DOHH2 (cell line): ENCODE results near the gene G6PC3.
"Not testable (repeated sequence)": the region's sequence is repeated elsewhere in the genome, so short reads cannot be mapped to it uniquely, and the experiment has no call there.

Source experiments
- H3F3A ChIP-seq: fragments of 200-600 bp; sonication (generic), shearing (Covaris generic); 2 replicates; pipeline ENCODE4 v1.6.0; 2016; ENCODE audit warnings: antibody characterized with exemption, mild to moderate bottlenecking; ENCODE audit not compliant: control insufficient read depth, insufficient read depth
- H3K27ac ChIP-seq: fragments of 200-600 bp; sonication (generic); 2 replicates; pipeline ENCODE4 v1.5.1; 2014; ENCODE audit warnings: low read depth, mild to moderate bottlenecking, low read length, moderate library complexity
- H3K27me3 ChIP-seq: fragments of 200-600 bp; sonication (generic); 2 replicates; pipeline ENCODE4 v1.6.1; 2014; ENCODE audit warnings: mild to moderate bottlenecking, low read length, mixed read lengths; ENCODE audit not compliant: control insufficient read depth
- H3K36me3 ChIP-seq: fragments of 200-600 bp; sonication (generic); 2 replicates; pipeline ENCODE4 v1.6.1; 2014; ENCODE audit warnings: mild to moderate bottlenecking, low read length, moderate library complexity, mixed read lengths; ENCODE audit not compliant: control insufficient read depth
- H3K4me1 ChIP-seq: fragments of 200-600 bp; sonication (generic); 2 replicates; pipeline ENCODE4 v1.6.1; 2014; ENCODE audit warnings: mild to moderate bottlenecking, low read length, mixed read lengths; ENCODE audit not compliant: control insufficient read depth
- H3K4me2 ChIP-seq: fragments of 200-600 bp; sonication (generic); 2 replicates; pipeline ENCODE4 v1.6.0; 2014; ENCODE audit warnings: mild to moderate bottlenecking, low read length, moderate library complexity
- H3K4me3 ChIP-seq: fragments of 200-600 bp; sonication (generic); 2 replicates; pipeline ENCODE4 v1.5.1; 2014; ENCODE audit warnings: mild to moderate bottlenecking, low read length, mixed read lengths
- H3K79me2 ChIP-seq: fragments of 200-600 bp; sonication (generic); 2 replicates; pipeline ENCODE4 v1.6.1; 2014; ENCODE audit warnings: mild to moderate bottlenecking, low read length, mixed read lengths; ENCODE audit not compliant: control insufficient read depth
- H3K9me2 ChIP-seq: fragments of 200-600 bp; sonication (generic); replicated peaks from 2 replicates; pipeline ENCODE4 v1.6.1; 2014; ENCODE audit warnings: mild to moderate bottlenecking, low read length, mixed read lengths; ENCODE audit not compliant: control insufficient read depth
- H3K9me3 ChIP-seq: fragments of 200-600 bp; sonication (generic); 2 replicates; pipeline ENCODE4 v1.6.1; 2014; ENCODE audit warnings: antibody characterized with exemption, low read length, mixed read lengths; ENCODE audit not compliant: control insufficient read depth, insufficient read depth
- H4K20me1 ChIP-seq: fragments of 200-600 bp; sonication (generic); 2 replicates; pipeline ENCODE4 v1.6.0; 2014; ENCODE audit warnings: low read depth, mild to moderate bottlenecking, antibody characterized with exemption, low read length, moderate library complexity; ENCODE audit not compliant: control insufficient read depth, insufficient read depth
- EZH2phosphoT487 ChIP-seq: fragments of 200-600 bp; sonication (generic); IDR thresholded peaks from 2 replicates; pipeline ENCODE4 v1.6.1; 2017; ENCODE audit warnings: borderline replicate concordance, mild to moderate bottlenecking, antibody characterized with exemption, low read length, moderate library complexity, mixed read lengths
- TF ChIP-seq, protein P1 (sequence below): fragments of 200-600 bp; sonication (generic); IDR thresholded peaks from one replicate; pipeline ENCODE4 v1.5.1; 2014; ENCODE audit warnings: antibody characterized with exemption, mild to moderate bottlenecking, low read depth, low read length; ENCODE audit not compliant: poor library complexity, severe bottlenecking

Gene G6PC3

DNA sequence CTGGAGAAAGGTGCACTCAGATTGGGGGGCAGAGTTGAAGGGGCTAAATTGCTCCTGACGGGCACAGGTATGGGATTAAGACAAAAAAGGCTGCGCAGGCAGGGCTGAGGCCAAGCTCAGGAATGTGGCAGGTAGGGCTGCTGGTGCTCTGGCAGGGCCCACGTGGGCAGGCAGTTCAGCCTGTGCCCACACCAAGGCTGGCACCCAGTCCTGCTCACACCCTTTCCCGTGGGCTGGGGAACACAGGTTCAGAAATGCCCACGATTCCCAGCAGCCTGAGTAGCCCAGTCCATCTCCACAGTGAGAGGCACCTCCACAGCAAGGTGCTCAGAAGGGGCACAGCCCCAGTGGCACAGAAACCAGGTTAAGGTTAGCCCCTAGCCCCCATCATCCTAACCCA, 48.5 kb downstream of the G6PC3 start:
- peaks cover 24% of the 10 kb centered on the region for H3K79me2 ChIP-seq
- H3K4me2 ChIP-seq: no peak overlapping the region
- H3K4me3 ChIP-seq: no peak overlapping the region
- TF ChIP-seq EZH2phosphoT487: no peak
- TF ChIP-seq, protein P1, sequence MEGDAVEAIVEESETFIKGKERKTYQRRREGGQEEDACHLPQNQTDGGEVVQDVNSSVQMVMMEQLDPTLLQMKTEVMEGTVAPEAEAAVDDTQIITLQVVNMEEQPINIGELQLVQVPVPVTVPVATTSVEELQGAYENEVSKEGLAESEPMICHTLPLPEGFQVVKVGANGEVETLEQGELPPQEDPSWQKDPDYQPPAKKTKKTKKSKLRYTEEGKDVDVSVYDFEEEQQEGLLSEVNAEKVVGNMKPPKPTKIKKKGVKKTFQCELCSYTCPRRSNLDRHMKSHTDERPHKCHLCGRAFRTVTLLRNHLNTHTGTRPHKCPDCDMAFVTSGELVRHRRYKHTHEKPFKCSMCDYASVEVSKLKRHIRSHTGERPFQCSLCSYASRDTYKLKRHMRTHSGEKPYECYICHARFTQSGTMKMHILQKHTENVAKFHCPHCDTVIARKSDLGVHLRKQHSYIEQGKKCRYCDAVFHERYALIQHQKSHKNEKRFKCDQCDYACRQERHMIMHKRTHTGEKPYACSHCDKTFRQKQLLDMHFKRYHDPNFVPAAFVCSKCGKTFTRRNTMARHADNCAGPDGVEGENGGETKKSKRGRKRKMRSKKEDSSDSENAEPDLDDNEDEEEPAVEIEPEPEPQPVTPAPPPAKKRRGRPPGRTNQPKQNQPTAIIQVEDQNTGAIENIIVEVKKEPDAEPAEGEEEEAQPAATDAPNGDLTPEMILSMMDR: no peak
- no peaks in the 10 kb centered on the region for H3F3A ChIP-seq
- no peaks in the 10 kb centered on the region for H3K9me2 ChIP-seq
- no peaks in the 10 kb centered on the region for H3K27me3 ChIP-seq
- no peak overlapping the region for H3K27ac ChIP-seq
- no peaks in the 10 kb centered on the region for H3K36me3 ChIP-seq
- H3K9me3 ChIP-seq: no peaks in the 10 kb centered on the region
- 0 out of 2 replicates have a peak, but pooled peaks cover 4% of the 10 kb centered on the region for H4K20me1 ChIP-seq
- H3K4me1 ChIP-seq: peaks cover 16% of the 10 kb centered on the region

DNA sequence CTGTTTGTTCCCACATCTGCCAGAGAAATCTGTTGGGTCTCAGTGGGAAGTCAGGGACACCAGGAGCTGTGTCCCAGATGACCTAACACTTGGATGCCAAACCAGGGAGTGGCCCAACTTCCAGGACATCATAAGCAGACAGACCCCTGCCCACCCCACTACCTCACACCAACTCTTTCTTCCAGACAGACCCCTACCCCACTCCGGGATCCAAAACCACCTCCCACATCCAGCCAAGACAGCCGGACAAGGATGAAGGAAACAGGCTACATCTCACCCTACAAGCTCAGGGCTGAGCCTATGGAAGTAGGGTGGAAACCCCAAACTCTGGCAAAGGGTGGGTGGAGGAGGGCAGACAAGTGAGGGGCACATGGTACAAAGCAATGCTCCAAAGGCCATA, 49.3 kb downstream of the G6PC3 start:
- peaks cover 24% of the 10 kb centered on the region for H3K79me2 ChIP-seq
- no peaks in the 10 kb centered on the region for H3K9me2 ChIP-seq
- no peak overlapping the region for H3K4me3 ChIP-seq
- H3K4me1 ChIP-seq: peaks cover 21% of the 10 kb centered on the region
- no peaks in the 10 kb centered on the region for H3F3A ChIP-seq
- no peaks in the 10 kb centered on the region for H3K36me3 ChIP-seq
- no peak for TF ChIP-seq EZH2phosphoT487
- TF ChIP-seq, protein P1: no peak
- H3K9me3 ChIP-seq: no peaks in the 10 kb centered on the region
- 0 out of 2 replicates have a peak, but pooled peaks cover 4% of the 10 kb centered on the region for H4K20me1 ChIP-seq
- no peaks in the 10 kb centered on the region for H3K27me3 ChIP-seq
- no peak overlapping the region for H3K4me2 ChIP-seq
- H3K27ac ChIP-seq: no peak overlapping the region

DNA sequence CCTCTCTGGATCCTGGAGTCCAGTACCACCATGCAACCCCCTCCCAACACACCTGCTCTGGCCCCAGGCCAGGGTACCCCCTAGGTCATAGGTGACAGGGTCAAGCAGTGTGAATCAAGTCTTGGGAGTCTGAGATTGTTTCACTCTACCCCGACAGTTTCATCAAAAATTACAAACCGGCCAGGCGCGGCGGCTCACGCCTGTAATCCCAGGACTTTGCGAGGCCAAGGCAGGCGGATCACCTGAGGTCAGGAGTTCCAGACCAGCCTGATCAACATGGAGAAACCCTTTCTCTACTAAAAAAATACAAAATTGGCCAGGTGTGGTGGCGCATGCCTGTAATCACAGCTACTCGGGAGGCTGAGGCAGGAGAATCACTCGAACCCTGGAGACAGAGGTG, 49.7 kb downstream of the G6PC3 start:
- not testable (repeated sequence) for H4K20me1 ChIP-seq, H3K9me3 ChIP-seq, H3F3A ChIP-seq, H3K4me3 ChIP-seq, H3K36me3 ChIP-seq, H3K27me3 ChIP-seq, H3K9me2 ChIP-seq, H3K27ac ChIP-seq, H3K4me2 ChIP-seq
- Histone ChIP-seq H3K4me1 (peaks cover 21% of the 10 kb centered on the region), H3K79me2 (peaks cover 24% of the 10 kb centered on the region)

DNA sequence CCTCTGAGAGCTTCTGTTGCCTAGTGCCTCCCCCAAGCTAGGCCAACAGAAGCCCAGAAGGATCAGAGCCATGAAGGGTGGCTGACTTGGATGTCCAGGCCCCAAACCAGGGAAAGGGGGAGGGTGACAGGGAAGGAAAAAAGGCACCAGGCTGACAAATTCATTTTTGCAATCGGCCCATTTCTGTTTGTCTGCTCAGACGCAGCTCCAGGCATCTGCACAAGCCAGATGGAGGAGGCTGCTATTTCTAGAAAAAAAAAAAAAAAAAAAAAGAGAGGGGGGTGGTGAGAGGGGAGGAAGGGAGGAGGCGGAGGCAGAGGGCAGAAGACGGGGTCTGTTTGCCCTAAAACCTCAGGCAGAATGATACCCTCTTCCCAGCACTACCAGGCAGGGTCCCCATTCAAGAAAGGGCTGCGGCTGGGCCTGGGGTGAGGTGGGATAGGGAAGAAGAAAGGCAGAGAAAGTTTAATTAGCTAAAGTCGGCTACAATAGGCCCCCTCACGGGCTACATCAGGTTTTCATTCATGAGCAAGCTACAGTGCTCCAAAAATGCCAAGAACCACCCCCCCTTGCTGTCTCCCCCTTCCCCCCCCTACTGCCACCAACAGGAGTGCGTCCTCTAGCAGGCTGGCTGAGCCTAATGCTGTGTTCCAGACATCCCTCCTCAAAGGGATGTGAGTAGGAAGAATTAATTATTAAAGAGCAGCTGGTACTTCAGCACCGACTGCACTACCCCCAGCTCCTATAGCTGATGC, 50.5 kb downstream of the G6PC3 start:
- Histone ChIP-seq H3F3A (no peaks in the 10 kb centered on the region), H3K27ac (no peak overlapping the region), H3K9me2 (no peaks in the 10 kb centered on the region), H3K36me3 (no peaks in the 10 kb centered on the region), H4K20me1 (0 out of 2 replicates have a peak, but pooled peaks cover 4% of the 10 kb centered on the region), H3K79me2 (peaks cover 24% of the 10 kb centered on the region), H3K4me1 (peaks cover 21% of the 10 kb centered on the region), H3K4me3 (no peak overlapping the region), H3K27me3 (no peaks in the 10 kb centered on the region), H3K4me2 (0 out of 2 replicates have a peak overlapping the region, but pooled peaks have one; percentile 74), H3K9me3 (no peaks in the 10 kb centered on the region)
- TF ChIP-seq, protein P1: no peak
- TF ChIP-seq EZH2phosphoT487: no peak
